Activated CD8-positive, alpha-beta memory T cell treated with anti-CD3 and anti-CD28 coated beads, Interleukin-2, amount 50 U/mL, for 4 hours (primary cell): ENCODE measurements around the gene AKAP11.
"Not testable (repeated sequence)": the region's sequence is repeated elsewhere in the genome, so short reads cannot be mapped to it uniquely, and the experiment has no call there.

Source experiments
- DNase-seq: peaks from one replicate; pipeline ENCODE4 v3.0.0-alpha.2; 2020

Gene AKAP11, protein sequence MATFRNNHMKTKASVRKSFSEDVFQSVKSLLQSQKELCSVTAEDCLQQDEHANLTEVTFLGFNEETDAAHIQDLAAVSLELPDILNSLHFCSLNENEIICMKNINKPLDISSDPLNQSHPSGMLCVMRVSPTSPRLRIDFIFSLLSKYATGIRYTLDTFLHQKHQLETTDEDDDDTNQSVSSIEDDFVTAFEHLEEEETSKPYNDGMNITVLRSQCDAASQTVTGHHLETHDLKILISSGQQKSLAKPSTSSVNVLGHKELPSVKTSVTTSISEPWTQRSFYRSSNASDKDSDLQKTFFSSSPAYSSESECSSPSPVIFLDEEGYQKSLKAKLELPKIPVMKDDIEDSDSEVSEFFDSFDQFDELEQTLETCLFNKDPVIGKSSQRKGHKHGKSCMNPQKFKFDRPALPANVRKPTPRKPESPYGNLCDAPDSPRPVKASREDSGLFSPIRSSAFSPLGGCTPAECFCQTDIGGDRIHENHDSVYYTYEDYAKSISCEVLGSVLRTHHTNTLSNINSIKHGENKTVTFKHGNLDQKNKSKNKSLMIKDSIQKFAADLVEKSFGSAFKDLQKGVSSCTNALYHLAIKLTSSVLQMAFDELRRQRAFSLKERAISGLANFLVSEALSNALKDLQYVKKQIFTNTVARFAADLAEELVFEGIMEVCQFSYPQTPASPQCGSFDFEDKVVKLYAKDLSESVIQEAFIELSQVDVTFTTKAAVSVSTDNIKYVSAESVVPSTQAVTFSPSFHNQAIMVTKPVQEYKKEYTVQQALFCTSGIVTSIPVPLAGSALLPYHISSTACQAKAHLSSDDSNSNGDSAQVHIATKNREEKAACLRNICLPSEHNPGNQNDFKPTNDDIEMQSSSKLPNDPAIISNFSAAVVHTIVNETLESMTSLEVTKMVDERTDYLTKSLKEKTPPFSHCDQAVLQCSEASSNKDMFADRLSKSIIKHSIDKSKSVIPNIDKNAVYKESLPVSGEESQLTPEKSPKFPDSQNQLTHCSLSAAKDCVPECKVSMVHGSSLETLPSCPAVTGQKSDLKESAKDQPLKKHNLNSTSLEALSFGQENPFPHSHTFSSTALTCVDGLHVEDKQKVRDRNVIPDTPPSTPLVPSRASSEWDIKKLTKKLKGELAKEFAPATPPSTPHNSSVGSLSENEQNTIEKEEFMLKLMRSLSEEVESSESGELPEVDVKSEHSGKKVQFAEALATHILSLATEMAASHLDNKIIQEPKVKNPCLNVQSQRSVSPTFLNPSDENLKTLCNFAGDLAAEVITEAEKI (N-terminal part only)

DNA sequence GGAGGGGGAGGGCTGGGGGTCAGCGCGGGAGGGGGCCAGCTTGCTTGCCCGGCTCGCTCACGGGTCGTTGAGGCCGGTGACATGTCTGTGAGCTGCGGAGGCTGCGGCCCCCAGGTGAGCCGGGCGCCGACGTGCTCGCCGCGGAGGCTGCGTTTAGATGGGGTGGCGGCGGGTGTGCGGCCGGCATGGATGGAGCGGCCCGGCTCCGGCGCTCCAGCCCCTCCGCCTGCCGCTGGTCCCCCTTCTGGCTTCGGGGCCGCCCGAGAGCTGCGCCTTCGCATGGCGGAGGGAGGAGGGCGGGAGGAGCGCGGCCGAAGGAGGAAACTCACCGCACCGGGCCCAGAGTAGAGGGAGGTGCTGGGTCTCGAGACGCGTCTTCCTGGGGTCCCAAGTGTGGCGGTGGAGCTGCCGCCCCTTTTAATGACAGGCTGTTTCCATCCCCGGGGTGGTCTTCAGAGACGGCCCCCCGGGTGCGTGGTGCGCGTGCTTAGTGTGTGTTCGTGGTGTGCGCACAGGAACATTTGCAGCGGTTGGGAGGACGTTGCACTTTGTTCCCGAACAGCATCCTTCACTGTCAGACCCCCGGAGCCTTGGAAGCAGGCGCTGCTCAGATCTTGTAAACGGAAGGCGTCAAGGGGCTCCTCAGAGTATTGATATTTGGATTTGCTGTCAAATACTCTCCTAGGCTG is at the start of gene AKAP11:
AKAP11 (plus strand) TSS at position 38 of the 689 bp plus-strand sequence. CDS start 14,197 bp downstream, outside the sequence.
- peak; percentile 52 for DNase-seq

DNA sequence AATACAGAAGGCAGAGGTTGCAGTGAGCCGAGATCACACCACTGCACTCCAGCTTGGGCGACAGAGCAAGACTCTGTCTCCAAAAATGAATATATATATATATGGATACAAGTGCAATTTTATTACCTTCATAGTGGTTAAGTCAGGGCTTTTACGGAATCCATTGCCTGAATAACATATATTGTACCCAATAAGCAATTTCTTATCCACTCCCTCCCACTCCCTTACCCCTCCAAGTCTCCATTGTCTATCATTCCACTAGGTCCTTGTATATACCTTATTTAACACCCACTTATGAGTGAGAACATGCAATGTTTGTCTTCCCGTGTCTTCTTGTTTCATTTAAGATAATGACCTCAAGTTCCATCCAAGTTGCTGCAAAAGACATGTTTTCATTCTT is 48.3 kb upstream of the AKAP11 start:
- DNase-seq = no peak

DNA sequence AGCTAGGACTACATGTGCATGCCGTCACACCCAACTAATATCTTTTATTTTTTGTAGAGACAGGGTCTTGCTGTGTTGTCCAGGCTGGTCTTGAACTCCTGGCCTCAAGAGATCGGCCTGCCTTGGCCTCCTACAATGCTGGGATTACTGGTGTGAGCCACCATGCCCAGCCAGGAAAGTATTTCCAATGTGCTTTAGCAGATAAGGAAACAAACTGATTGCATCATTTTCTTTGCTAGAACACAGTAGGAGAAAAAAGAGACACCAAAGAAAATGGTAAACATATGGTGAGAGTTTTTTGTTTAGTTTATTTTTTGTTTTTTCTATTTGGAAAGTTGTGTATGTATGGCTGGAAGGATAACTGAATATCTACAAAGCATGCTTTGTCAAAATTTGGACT is 46.9 kb upstream of the AKAP11 start:
- no peak for DNase-seq

DNA sequence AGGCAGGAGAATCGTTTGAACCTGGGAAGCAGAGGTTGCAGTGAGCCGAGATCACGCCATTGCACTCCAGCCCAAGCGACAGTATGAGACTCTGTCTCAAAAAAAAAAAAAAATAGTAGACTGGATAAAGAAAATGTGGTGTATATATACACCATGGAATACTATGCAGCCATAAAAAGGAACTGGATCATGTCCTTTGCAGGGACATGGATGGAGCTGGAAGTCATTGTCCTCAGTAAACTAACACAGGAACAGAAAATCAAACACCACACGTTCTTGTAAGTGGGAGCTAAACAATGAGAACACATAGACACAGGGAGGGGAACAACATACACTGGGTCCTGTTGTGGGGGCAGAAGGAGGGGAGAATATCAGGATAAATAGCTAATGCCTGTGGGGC is 45.2 kb upstream of the AKAP11 start:
- DNase-seq = not testable (repeated sequence)

DNA sequence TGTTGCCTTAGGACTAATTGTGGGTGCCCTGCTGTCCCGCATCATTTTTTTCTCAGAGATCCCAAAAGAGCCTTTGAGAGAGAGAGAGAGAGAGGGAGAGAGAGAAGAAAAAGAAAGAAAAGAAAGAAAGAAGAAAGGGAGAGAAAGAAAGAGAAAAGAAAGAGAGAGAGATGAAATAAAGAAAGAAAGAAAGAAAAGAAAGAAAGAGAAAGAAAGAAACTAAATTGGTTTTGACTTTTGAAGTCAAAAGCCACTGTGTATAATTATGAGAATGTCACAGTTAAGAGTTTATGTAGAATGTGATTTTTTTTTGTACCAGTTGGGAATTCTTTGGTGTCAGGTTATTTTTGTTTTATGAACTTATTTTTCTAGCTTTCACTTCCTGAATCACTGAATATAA is 43.4 kb upstream of the AKAP11 start:
- no peak for DNase-seq

DNA sequence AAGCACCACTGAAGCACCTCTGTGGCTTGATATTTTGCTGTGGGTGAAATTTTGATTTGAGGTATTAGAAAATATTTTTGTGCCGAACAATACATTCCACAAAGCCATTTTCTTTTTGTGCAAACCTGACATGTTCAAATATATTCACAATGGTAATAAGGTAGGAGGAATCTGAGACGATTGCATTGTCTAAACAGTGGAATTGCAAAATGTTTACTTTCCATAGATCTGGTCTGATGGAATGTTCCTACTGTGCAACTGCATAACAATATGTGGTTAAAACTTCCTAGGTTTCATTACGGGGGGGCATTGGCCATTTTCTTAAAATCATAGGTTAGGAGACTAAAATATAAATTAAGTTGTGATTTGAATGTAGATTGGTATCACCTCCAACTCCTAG is 42.7 kb upstream of the AKAP11 start:
- no peak for DNase-seq

DNA sequence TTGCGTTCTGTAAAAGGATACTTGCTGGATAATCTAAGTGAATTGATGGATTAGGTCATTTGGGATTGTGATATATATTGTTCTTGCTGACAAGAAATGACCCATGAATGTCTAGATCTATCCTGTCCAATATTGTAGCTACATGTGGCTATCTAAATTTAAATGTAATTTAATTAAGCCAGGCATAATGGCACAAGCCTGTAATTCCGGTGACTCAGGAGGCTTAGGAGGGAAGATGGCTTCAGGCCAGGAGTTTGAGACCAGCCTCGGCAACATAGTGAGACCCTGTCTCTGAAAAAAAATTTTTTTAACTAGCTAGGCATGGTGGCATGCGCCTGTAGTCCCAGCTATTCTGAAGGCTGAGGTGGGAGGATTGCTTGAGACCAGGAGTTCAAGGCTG is 39.3 kb upstream of the AKAP11 start:
- DNase-seq = no peak

DNA sequence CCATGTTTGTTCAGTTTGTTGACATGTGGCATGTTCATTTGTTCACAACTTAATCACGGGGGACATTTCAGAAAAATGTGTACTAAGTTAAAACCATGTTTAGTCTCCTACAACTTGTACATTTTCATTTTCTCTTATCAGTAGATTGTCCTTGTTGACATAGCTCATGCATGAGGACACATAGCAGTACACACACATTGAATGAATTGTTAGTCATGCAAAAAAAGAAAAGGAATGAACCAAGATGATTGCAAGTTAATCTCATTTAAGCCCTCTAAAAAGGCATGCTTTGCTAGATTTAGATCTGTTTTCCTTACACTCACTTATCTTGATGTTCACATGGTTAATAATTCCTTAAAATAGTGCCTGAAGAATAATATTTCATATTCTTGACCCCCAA is 38.2 kb upstream of the AKAP11 start:
- DNase-seq = no peak

DNA sequence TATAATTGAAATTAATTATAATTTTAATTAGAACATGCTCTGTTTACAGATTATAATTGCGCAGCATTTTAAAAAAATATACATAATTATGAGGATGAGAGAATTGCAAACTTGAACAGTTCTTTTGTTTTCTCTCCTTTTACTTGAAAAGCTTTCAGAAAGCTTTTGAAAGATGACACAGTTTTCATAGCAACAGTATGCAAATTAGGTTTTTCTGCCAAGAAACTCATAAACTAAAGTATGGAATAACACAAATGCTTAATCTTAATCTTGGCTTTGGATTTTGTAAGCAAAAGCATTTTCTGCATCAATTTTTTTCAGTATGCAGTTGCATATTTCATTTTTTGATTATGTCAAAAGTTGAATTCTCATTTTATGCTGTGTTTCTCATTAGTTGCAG is 32.8 kb upstream of the AKAP11 start:
- DNase-seq = no peak

DNA sequence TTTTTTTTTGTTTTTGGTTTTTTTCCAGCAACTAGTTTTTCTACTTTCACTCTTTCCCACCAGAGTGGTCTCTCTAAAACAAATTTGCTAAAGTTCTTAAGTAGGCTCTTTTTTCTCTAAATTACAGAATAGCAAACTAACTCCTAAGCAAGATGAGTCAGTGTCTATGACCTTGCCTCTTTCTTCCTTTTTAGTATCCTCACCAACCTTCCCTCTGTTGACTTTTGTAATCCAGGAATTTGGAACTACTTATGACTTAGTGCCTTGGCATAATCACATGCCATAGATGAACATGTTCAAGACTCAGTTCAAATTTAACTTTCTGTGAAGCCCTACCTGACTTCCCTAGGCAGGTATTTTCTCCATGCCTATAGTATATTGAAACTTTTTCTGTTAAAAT is 32.3 kb upstream of the AKAP11 start:
- DNase-seq = no peak

DNA sequence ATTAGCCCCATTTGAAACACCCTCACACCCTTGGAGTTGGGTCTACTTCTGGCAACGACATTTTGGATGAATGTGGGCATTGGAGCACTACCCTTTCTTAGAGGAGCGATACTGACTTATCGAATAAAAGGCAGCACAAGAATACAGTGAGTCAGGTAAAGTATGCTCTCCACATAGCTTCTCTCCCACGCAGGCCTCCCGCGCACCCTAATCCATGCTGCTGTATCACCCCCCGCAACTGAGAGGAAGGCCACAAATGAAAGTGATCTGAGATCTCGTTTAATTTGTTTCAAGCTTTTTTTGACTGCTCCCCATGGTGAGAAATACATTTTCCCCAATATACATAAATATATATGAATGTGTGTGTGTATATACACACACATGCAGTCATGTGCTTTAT is 25.4 kb upstream of the AKAP11 start:
- DNase-seq = no peak

DNA sequence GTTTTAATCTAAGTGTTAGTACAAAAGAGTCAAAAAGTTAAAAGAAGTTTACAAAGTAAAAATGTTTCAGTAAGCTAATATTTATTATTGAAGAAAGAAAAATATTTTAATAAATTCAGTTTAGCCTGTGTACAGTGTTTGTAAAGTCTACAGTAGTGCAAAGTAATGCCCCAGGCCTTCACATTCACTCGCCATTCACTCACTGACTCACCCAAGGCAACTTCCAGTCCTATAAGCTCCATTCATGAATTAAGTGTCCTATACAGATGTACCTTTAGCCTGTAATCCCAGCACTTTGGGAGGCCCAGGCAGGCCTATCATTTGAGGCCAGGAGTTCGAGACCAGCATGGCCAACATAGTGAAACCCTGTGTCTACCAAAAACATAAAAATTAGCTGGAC is 24.1 kb upstream of the AKAP11 start:
- no peak for DNase-seq

DNA sequence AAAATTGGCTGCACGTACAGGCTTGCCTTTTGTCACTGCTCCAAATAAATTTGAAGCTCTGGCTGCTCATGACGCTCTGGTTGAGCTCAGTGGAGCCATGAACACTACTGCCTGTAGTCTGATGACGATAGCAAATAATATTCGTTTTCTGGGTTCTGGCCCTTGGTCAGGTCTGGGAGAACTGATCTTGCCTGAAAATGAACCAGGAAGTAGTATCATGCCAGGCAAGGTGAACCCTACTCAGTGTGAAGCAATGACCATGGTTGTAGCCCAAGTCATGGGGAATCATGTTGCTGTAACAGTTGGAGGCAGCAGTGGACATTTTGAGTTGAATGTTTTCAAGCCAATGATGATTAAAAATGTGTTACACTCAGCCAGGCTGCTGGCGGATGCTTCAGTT is 16.1 kb upstream of the AKAP11 start:
- DNase-seq = no peak

DNA sequence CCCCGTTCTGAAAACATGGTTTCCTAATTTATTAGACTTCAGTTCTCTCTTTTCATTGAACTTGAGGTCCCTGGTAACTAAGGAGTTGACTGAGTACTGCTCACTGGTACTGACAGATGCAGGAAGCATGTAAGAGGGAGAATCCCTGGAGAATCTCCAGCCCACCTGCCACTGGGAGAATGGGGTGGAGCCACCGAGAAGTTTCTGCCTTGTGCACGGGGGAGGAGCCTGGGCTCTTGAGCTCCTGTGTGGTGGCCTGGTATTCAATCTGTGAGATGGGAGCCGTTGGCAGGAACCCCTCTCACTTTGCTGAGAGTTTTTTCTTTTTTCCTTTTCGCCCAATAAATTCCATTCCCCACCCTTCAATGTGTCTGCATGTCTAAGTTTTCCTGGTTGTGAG is 13.2 kb upstream of the AKAP11 start:
- no peak for DNase-seq

DNA sequence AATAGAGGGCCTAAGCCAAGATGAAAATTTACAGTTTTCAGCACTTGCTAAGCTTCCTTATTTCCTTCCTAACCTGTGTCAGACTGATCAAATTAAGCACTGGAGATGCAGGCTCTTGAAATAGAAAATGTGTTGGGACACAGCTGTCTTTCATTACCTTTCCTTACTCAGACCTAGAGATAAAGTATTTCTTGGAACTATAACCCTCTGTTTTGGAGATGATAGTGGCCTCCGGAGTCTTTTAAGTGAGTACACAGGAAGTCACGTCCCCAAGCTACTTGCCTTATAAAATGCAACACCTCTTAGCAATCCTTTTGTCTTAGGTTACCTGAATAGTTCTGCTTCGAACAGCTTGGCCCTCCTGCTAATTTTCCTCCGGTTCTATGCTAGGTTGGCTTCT is 12.4 kb upstream of the AKAP11 start:
- no peak for DNase-seq

DNA sequence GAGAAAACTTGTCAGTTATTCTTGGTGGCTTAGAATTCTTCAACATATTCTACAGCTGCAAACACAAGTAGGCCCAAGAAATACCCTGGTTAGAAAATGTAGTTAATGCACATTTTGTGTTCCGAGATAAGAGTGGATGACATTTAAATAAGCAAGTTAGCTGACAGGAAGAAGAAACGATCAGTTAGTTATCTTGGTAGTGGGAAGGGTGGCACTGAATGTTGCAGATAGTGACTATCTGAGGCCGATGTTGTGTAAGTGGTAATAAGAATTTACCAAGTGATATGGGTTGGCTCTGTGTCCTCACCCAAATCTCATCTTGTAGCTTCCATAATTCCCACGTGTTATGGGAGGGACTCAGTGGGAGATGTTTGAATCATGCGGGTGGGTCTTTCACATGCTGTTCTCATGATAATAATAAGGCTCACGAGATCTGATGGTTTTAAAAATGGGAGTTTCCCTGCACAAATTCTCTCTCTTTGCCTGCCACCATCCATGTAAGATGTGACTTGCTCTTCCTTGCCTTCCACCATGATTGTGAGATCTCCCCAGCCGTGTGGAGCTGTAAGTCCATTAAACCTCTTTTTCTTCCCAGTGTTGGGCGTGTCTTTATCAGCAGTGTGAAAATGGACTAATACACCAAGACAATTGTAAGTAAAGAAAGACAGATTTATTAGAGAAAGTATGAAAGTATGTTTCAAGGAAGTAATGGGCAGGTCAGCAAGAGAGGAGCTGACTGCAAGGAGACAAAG is 10.9 kb upstream of the AKAP11 start:
- DNase-seq = no peak

DNA sequence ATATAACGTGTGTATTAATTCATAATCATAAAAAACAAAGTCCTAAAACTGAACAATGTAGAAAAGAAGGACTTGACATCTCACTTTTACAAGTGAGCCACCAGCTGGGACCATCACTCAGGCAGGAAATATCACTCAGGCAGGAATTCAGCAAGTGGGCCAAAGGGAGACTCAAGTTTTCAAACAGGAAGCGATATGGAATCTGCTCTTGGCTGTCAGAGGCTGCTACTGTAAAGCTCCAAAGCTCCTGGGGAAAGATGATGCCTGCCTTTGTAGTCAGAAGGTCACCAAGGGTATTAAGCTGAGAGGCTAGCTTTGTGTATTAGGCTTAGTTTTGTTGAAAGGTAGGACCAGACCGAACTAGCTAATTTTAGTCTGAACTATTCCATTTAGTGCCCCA is 5.5 kb upstream of the AKAP11 start:
- no peak for DNase-seq

DNA sequence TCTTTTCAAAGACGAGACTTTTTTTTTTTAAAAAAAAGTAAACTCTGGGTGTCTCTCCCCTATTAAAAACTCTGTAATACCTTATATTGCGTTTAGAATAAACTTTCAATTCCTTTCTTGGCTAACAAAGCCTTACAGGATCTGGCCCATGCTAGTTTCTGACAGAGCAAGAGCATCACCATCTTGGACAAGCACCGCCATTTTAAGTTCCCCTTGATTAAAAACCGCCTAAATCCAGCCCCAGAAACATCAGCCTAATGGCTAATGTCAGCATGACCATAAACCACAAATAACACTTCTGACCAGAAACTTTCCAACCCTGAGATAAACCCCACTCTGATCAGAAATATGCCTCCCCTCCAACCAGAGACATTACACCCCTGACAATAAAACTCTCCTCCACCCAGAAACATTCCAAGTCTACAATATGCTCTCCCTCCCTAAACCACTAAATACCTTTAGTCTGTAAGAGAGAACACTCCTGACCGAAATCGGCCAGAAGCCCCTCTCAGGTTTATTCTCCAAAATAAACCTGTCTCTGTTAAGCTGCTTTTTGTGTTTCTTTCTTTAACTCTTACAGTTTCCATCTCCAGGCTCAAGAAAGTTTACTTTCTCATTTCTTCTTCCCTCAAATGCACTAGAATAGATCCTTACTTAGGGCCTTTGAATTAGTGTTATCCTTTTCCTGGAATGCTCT is 1.6 kb upstream of the AKAP11 start:
- DNase-seq = no peak

DNA sequence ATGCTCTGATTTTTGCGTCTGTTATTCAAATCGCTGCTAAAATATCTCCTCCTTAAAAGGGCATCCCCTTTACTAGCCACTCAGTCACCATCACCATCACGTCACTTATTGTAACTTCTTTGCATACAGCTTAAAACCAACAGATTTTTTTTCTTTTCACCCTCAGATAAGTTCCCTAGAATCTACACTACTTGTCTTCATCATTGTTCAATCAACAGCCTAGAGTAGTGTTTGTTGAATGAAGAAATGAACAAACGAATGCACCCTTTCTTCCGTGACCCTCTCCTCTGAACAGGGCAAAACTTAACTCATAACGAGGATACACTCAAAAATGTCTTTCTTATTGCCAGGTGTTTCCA is 1.1 kb upstream of the AKAP11 start:
- no peak for DNase-seq

DNA sequence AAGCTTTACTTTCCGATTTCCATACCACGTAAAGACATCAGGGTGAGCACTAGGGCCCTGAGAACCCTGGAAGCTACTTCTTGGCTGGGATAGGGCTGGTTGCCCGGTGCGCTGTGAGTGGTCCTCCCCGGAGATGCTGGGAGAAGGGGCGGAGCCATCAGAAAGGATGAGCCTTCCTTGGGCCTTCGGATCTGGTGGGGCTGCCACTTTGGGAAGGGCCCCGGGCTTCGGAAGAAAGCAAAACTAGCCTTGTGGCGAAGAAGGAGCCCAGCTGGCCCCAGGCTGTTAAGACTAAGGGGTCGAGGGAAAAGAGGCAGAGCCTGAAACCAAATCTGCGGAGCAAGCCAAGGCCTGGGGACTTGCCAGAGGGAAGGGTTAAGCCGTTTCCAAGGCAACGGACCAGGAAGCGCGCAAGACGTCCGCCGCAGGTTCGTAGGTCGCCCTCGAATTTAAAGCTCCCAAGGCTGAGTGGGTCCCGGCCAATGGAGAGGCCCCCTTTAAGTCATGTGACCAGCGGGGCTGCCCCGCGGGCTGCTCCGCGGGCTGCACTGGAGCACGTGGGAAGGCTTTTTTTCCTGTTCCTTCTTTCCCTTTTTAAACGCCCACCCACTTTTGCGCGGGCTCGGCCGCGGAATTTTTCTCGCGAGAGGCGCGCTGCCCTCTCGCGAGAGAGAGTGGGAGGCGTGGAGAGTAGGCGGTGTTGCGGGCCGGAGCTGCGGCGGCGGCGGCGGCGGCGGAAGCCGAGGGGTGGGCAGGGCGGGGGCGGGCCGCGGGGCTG is 426 bp upstream of the AKAP11 start:
- DNase-seq = peak; percentile 91

DNA sequence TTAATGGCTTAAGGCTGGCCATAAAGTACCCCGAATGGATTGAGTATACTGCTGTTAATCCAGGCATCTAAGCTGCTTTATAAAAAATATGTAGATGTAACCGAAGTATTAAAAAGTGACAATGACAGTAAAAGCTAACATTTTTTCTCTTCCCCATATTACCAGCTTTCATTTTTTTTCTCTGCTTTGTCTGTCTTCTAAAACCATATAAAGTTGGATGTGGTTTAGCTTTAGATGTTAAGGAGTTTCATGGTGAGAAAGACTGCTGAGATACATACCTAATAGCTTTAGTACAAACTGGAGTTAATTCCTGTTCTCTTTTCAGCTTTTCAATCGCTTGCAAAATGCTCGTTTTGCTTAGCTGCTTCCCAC is 838 bp downstream of the AKAP11 start:
- no peak for DNase-seq
